ENCODE results near the gene SDK2.
A peak's percentile ranks its signal among the peaks of the same experiment; 100 is the strongest.
"Not testable (repeated sequence)": the region's sequence is repeated elsewhere in the genome, so short reads cannot be mapped to it uniquely, and the experiment has no call there.

Gene SDK2

GRCh38 chr17:73311781-73312641 lies 332.2 kb downstream of the SDK2 start, which contains the start of gene CDC42EP4:
CDC42EP4 (minus strand) TSS chr17:73312001; CDS start chr17:73286500, 25,501 bp downstream.
- peak; percentile 67 for DNase-seq

DNA sequence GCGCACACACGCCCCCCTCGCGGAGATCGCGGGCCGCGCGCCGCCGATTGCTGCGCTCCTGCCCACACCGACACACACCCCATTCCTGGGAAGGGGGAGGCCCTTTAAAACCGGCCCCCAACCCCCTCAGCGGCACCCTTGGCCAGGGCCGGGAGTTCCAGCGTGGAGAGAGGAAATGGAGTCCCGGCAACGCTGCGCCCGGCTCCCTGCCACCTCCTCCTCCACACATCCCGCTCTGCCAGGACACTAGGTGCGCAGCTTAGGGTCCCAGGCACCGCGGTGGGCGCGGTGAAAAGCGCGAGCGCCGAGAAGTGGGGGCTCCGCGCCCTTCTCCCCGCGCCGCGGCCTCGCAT lies 332.8 kb downstream of the SDK2 start:
- no peak for DNase-seq

DNA sequence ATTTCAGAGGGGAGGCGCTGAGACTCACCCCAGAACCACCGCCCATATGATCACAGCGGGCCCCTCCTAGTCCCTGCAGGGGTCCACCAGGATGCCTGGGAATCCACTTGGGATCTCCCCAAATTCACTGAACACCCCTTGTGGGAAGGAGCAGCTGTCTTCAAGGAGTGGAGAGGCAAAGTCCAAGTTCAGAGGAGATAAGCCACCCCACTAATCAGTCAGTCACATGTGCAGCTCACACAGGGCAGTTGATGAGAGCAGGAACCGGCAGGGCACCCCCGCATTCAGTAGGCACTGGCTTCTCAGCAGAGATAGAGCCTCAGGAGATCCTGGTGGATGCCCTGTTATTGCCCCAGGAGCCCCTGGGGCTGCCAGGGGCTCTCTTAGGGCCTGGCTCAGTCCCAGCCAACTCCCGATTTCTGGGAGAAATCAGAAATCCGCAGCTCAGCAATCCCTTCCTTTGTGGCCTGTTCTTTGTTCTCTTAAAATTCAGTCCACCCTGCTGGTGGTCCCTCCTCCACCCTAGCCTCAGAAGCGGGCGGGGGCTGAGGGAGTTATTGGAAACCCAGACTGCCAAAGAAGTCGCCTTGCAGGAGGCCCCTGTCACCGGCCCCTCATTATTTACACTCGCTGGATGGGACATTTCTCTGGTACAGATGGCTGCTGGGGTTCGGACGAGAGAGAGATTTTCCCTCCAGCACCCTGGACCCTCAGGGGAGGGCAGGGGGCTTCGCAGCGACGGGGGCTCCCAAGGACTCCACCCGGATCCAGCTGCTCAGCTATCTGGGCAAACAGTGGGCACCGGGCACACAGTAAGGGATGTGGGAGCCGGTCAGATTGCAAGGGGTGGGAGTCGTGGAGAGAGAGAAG lies 334.3 kb downstream of the SDK2 start:
- no peak for DNase-seq

DNA sequence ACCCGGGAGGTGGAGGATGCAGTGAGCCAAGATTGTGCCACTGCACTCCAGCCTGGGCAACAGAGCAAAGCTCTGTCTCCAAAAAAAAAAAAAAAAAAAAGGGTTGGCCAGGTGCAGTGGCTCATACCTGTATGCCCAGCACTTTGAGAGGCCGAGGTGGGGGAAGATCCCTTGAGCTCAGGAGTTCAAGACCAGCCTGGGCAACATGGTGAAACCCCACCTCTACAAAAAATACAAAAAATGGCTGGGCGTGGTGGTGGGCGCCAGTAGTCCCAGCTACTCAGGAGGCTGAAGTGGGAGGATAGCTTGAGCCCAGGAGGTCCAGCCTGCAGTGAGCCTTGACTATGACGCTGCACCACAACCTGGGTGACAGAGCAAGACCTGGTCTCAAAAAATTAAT lies 335.3 kb downstream of the SDK2 start:
- not testable (repeated sequence) for DNase-seq

GRCh38 chr17:73308017-73308823 lies 336.0 kb downstream of the SDK2 start:
- DNase-seq, result no peak

DNA sequence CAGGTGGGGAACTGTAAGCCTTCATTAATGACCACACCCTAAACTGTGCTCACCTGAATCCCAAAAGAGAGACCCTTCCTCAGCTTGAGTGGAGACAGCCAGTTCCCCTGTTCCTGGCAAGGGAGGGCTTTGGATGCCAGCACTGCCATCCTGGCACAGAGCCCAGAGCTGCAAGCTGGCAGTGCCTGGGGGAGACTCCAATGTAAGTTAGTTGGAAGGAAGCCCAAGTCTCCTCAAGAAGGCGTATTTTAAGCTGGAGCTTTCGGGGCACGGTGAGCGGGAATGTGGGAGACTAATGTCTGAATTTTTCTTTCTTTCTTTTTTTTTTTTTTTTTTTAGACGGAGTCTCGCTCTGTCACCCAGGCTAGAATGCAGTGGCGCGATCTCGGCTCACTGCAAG lies 337.1 kb downstream of the SDK2 start:
- no peak for DNase-seq

DNA sequence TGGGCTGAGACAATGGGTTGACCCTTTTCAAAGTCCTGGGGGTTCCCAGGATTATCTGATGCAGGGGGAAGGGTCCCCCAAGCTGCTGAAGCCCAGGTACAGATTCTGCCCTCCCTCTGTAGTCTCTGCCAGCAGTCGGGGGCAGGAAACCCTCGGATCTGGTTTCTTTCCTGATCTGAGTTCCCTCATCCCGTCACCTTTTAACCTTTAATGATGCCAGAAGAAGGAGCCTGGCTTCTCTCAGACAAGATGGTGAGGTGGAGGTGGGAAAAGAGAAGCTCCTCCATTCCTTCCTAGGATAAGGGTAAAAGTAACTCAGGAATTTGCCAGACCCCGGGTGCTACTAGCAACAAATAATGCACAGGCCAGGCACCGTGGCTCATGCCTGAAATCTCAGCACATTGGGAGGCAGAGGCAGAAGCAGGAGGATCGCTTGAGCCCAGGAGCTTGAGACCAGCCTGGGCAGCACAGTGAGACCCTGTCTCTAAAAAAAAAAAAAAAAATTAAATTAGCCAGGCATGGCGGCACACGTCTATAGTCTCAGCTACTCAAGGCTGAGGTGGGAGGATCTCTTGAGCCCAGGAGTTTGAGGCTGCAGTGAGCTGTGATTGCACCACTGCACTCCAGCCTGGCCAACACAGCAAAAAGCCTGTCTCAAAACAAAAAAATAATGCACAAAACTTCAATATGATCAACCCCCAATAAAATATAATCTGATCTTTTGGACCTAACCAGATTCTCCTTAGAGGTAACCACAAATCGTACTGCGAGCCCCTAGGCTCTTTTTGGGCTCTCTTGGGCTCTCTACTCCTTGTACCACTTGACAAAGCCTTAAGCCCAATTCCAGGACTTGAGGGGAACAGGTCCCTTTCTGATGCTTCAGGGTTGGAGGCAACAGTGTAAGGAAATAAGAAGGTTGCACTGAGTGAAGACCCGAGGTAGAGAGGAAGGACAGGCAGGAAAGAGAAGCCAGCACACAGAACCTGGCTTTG lies 338.1 kb downstream of the SDK2 start:
- DNase-seq, result no peak

- no peak for DNase-seq
These were observed 339.1 kb downstream of the SDK2 start for GRCh38 chr17:73304971-73305812.

- no peak for DNase-seq
These were observed 339.8 kb downstream of the SDK2 start for GRCh38 chr17:73304438-73304837.

DNA sequence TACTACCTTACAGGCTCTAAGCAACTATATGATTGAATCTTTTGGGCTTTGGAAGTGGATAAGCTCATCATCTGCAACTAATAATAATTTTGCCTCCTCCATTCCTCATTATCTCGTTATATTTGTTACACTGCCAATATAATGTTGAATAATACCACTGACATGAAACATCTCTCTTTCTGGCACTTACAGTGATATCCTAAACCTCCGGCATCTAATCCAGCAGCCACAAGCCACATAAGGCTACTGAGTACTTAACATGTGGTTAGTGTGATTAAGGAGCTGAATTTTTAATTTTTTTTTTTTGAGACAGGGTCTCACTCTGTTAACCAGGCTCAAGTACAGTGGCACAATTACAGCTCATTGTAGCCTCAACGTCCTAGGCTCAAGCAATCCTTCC lies 342.1 kb downstream of the SDK2 start:
- DNase-seq, result no peak

DNA sequence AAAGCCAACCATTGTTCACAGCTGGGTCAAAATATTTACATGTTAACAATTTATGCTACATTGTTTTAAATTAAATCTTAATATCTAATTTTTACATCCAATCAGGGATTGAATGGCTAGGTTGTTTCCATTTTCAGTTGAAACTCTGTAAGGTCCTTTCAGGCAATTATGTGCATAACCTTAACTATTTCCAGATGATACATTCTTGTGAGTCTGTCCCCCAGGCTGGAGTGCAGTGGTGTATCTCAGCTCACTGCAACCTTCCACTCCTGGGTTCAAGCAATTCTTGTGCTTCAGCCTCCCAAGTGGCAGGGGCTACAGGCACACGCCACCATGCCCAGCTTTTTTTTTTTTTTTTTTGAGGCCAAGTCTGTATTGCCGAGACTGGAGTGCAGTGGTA lies 342.9 kb downstream of the SDK2 start:
- DNase-seq, result no peak

DNA sequence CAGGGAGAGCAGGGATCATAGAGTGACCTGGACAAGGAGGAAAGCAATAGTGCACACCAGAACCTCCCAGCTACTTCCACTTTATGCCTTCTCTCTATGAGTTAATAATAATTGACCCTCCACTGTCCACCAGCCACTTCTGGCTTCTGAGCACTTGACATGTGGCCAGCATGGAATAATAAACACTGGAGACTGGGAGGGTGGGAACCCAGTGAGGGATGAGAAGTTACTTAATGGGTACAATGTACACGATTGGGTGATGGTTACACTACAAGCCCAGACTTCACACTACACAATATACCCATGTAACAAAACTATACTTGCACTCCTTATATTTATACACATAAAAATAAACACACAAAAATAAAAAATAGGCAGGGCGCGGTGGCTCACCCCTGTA lies 343.9 kb downstream of the SDK2 start:
- no peak for DNase-seq

DNA sequence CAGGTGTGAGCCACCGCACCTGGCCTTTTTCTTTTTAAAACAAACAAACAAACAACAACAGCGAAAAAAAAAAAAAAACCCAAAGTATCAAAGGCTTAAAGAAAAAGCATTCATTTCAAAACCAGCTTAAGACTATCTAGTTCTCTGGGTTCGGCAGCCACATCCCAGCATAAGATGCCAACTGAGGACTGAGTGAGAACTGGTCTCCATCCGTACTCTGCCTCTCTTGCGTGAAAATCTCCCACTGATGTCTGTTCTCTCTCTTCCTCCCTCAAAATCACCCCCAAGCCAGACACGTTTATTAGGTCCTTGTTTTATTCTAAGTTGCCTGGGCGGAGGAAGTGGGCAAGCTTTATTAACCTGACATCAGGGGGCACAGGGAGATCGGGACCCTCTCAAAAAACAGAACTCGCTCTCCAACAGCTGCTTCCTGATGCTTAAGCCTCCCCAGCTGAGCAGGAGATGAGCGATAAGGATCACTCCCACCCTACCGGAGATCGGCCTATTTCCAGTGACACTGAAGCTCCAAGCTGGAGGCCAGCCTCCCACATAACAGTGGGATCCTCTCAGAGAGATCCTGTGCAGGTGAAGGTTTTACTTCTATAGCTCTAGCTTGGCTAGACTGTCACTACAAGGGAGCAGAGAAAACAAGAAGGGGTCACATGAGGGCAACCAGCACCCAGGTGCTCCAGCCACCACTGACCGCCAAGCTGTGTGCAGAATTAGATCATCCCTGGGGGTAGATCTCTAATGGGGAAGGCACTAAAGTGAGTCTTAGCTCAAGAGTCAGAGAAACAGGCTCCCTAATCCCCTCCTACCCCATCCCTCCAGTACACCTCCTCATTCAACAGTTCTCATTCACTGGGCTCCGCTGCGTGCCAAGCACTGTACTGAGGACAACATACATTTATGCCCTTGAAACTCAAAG lies 346.0 kb downstream of the SDK2 start:
- no peak for DNase-seq

DNA sequence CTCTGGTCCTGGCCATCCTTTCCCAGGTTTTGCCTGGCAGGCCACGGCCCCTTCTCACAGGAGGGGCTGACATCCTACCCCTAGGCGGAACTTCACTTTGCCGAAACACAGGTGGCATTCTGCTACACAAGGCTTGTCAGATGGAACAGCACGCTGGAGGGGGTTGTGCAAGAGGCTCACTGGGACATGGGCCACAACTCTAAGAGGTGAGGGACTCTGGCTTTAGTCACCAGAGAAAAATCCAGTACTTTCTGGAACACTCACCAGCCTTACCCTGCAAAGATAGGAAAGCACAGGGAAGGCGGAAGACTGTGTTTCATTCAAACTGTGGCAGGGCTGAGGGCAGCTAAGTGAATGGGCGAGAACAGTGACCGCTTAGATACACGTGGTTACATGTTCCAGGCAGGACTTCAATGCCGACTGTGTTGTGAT lies 350.7 kb downstream of the SDK2 start:
- no peak for DNase-seq

DNA sequence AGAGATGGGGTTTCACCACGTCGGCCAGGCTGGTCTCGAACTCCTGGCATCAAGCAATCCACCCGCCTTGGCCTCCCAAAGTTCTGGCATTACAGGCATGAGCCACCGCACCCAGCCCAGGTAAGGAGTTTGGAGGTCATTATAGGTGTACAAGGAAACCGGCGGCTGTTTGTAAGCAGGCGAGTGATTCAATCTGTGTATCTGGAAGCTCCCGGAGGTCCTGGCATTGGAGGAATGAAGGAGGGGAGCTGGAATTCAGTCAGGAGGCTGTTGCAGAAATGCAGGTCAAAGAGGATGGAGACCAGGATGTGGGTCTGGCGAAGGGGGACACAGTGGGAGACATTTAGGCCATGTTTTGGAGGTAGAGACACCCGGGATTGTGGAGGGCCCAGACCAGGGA lies 351.2 kb downstream of the SDK2 start:
- no peak for DNase-seq

DNA sequence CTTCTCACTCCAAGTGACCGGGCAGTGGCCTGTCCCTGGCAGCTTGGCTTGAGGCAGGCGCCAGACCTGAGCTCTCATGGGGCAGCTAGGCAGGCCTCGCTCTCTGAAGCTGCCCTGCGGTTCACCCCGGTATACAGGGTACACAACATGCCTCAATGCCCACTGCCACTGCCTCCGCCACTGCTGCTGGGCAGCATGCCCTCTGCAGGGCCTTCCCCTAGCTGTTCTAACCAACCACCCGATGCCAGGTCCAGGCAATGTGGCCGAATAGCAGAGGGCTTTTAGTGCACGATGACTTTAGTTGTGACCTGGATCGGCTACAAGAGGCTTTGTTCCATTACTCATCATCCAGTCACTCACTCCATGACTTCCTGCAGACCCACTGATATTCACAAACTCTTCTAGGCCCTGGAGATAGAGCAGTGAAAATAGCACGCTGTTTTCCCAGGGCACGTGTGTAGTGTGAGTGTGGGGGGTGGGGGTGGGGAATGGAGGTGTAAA lies 352.2 kb downstream of the SDK2 start:
- no peak for DNase-seq

GRCh38 chr17:73291260-73291801 lies 352.9 kb downstream of the SDK2 start:
- DNase-seq, result no peak

DNA sequence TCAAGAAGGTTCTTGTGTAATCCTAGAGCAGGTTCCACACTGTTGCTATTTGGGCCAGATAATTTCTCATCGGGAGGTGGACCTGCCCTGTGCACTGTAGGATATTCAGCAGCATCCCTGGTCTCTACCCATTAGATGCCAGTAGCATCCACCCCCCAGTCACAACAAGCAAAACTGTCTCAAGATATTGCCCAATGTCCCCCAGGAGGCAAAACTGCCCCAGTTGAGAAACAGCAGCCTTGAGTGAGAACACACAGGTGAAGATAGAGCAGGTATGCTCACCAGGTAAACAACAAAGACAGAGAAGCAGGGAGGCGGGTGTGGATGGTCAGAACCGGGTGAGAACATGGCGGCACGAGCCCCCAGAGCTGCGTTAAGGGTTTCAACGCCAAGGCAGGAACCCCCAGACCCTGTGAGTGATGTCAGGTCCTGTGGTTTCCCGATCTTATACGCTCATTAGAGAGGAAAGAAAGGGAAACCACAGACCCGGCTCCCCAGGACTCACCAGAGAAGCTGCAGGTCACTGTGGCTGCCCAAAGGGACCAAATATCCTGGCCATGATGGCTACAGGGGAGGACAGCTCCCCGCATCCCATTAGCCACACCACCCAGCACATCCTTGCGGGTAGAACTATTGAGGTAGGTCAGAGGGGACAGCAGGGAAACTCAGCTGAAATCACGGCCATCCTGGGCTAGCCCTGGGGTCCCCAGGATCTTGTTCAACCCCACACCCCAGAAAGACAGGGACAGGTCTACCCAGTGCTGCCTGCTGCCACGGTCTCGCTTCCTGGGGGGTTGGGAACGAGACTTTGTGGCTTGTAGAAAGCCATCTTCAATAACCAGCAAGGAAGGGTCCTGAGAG lies 353.6 kb downstream of the SDK2 start:
- no peak for DNase-seq

Data from cortex of kidney (tissue), 1 donor.